ENCODE results near the gene VWA8. TPM values are rescaled to one million over a fixed set of nuclear protein-coding genes. Genes with fewer than 3 reads are reported as not detected.

VWA8 gene
- total and polyA plus RNA-seq, 2 of the 8 experiments (the other 6 are each of a cell fraction or from before 2014, with no cell fraction given): 5.9 to 19.6 TPM

- H3K23me2 ChIP-seq (ENCODE audit: low read depth, low read length): no peaks in the 10 kb centered on the region
- no peak overlapping the region for H2BK20ac ChIP-seq (ENCODE audit: low read length)
- no peak overlapping the region for H3K14ac ChIP-seq (ENCODE audit: insufficient read length)
- ChIA-PET POLR2A (ENCODE audit: partially characterized antibody) (no interaction called here), CTCF (ENCODE audit: partially characterized antibody) (no interaction called here)
- H3K9ac ChIP-seq (replicated peaks in 1 of 4; ENCODE audit: extremely low read depth in 1 of 4, low read depth in 3 of 4, low read length in 3 of 4): no peak overlapping the region
- no peak overlapping the region for H2BK12ac ChIP-seq (ENCODE audit: low read depth, low read length)
- no peak overlapping the region for H2AK5ac ChIP-seq (ENCODE audit: low read depth, low read length)
- WGBS, 2 experiments (ENCODE audit: extremely low coverage in 1 of 2, insufficient coverage in 1 of 2, insufficient read length in 1 of 2, insufficient replicate concordance in 2 of 2, low coverage in 1 of 2, low lambda C conversion rate in 2 of 2, missing lambda C conversion rate in 1 of 2): 64% methylated on average over 2 of the region's 2 CpGs; no CpG with 5 or more reads in 1 of the 2 experiments
- no peak overlapping the region for H3K18ac ChIP-seq (ENCODE audit: extremely low read depth, low read length)
- H4K91ac ChIP-seq (replicated peaks; ENCODE audit: insufficient read length, low read length): no peak overlapping the region
- peaks cover 0 to 3% (median 0%) of the 10 kb centered on the region in 4 experiments; a peak in 2 of 8 replicates for H3K36me3 ChIP-seq (ENCODE audit: control insufficient read depth in 2 of 4, insufficient read depth in 4 of 4, low read length in 3 of 4)
- no peak overlapping the region for H3K4ac ChIP-seq (replicated peaks; ENCODE audit: insufficient read length, low read depth, low read length)
- DNase-seq (ENCODE audit: low read depth in 1 of 2, low spot score in 2 of 2) (no peak), FAIRE-seq (no peak)
- no peak overlapping the region for H3K27ac ChIP-seq (ENCODE audit: low read depth, low read length)
- H3K9me3 ChIP-seq (ENCODE audit: insufficient read depth in 2 of 2, low read depth in 1 of 2, low read length in 1 of 2): no peaks in the 10 kb centered on the region
- no peak overlapping the region for H4K5ac ChIP-seq (ENCODE audit: insufficient read length, low read depth, low read length)
- H3K27me3 ChIP-seq (replicated peaks in 1 of 4; ENCODE audit: control insufficient read depth in 3 of 4, extremely low read depth in 1 of 4, insufficient read depth in 3 of 4, low read length in 3 of 4): no peaks in the 10 kb centered on the region
- H2BK5ac ChIP-seq (ENCODE audit: low read depth, low read length): no peak overlapping the region
- no peaks in the 10 kb centered on the region for H3K79me2 ChIP-seq (ENCODE audit: control insufficient read depth in 1 of 2, insufficient read depth in 2 of 2, low read length in 2 of 2)
- no peak overlapping the region for H3K4me2 ChIP-seq (ENCODE audit: insufficient read depth in 1 of 2, low read depth in 2 of 2, low read length in 2 of 2)
- no peak overlapping the region for H3K23ac ChIP-seq (ENCODE audit: insufficient read length)
- H3K79me1 ChIP-seq (ENCODE audit: low read depth, low read length): no peaks in the 10 kb centered on the region
- no peak overlapping the region for H2BK120ac ChIP-seq (replicated peaks; ENCODE audit: low read depth, low read length)
- no peak overlapping the region for H3K4me3 ChIP-seq (ENCODE audit: extremely low read depth in 1 of 4, insufficient read depth in 2 of 4, low read depth in 3 of 4, low read length in 4 of 4)
- H2AFZ ChIP-seq (ENCODE audit: low read length): no peak overlapping the region
- no peaks in the 10 kb centered on the region for H3K4me1 ChIP-seq (replicated peaks in 1 of 4; ENCODE audit: control insufficient read depth in 3 of 4, insufficient read depth in 4 of 4, low read length in 3 of 4)
- no peaks in the 10 kb centered on the region for H4K20me1 ChIP-seq (replicated peaks in 1 of 2; ENCODE audit: control insufficient read depth in 1 of 2, insufficient read depth in 2 of 2, low read length in 2 of 2)
- H2BK15ac ChIP-seq (ENCODE audit: low read length): no peak overlapping the region
- no peak overlapping the region for H3K56ac ChIP-seq (replicated peaks; ENCODE audit: insufficient read length, low read depth, low read length)
- H4K8ac ChIP-seq (ENCODE audit: extremely low read depth, insufficient read depth, low read length): no peak overlapping the region
- no peak for TF ChIP-seq CHD7 (IDR thresholded peaks at IDR 0.05; ENCODE audit: insufficient replicate concordance, low read length)
Measured at GRCh38 chr13:41835871-41836270, 125.0 kb downstream of the VWA8 start.
